Large intestine (tissue), 3 donors: Measurements from ENCODE around the gene KAT6B. TPM values are rescaled to one million over a fixed set of nuclear protein-coding genes. Genes with fewer than 3 reads are reported as not detected.

Experiments used
- DNase-seq, 2 donors: peaks; one replicate each; pipeline versions ENCODE4 v3.0.0 to v3.0.0-alpha.2; 2013
- H3K27ac ChIP-seq: one replicate; pipeline ENCODE4 v1.5.1; 2013; ENCODE audit warnings: low read length
- H3K27me3 ChIP-seq: 2 replicates; pipeline ENCODE4 v1.6.1; 2013; ENCODE audit warnings: low read length; ENCODE audit not compliant: control insufficient read depth, insufficient read depth
- H3K36me3 ChIP-seq: 2 replicates; pipeline ENCODE4 v1.6.1; 2013; ENCODE audit warnings: low read length; ENCODE audit not compliant: control insufficient read depth, insufficient read depth
- H3K4me1 ChIP-seq: one replicate; pipeline ENCODE4 v1.6.1; 2013; ENCODE audit warnings: low read length; ENCODE audit not compliant: control insufficient read depth, insufficient read depth
- H3K4me3 ChIP-seq: one replicate; pipeline ENCODE4 v1.5.1; 2013; ENCODE audit warnings: low read length
- H3K9me3 ChIP-seq: one replicate; pipeline ENCODE4 v1.6.1; 2013; ENCODE audit warnings: mild to moderate bottlenecking, low read depth, low read length, moderate library complexity; ENCODE audit not compliant: control insufficient read depth
- WGBS: methylation state at CpG from one replicate; pipeline ENCODE4 v1.1.5; 2013; ENCODE audit warnings: low lambda C conversion rate; ENCODE audit not compliant: insufficient coverage; 5-methylcytosine and 5-hydroxymethylcytosine counted together
- polyA plus RNA-seq: library from polyadenylated mRNA; unstranded; fragments of 120-200 nt; gene quantifications from one replicate; pipeline ENCODE4 v1.2.1, GENCODE V29; 2013

Gene KAT6B
- polyA plus RNA-seq, 1 donor = 16.4 TPM

- Histone ChIP-seq H3K4me3 (no peak overlapping the region), H3K4me1 (no peaks in the 10 kb centered on the region), H3K27me3 (no peaks in the 10 kb centered on the region), H3K36me3 (peaks cover 2% of the 10 kb centered on the region), H3K27ac (no peak overlapping the region), H3K9me3 (no peaks in the 10 kb centered on the region)
- WGBS = no CpG with 5 or more reads among the region's 3 CpGs
- no peak for DNase-seq
These were observed 9.6 kb downstream of the KAT6B start for GRCh38 chr10:74835963-74836362.

GRCh38 chr10:74836877-74837276, 10.5 kb downstream of the KAT6B start:
- Histone ChIP-seq H3K36me3 (peaks cover 2% of the 10 kb centered on the region), H3K27ac (no peak overlapping the region), H3K4me1 (no peaks in the 10 kb centered on the region), H3K4me3 (no peak overlapping the region), H3K9me3 (no peaks in the 10 kb centered on the region), H3K27me3 (no peaks in the 10 kb centered on the region)
- no peak for DNase-seq
- WGBS = 82% methylated on average over 2 of the region's 2 CpGs

GRCh38 chr10:74837743-74838142, 11.3 kb downstream of the KAT6B start:
- no peak for DNase-seq
- Histone ChIP-seq H3K36me3 (peaks cover 2% of the 10 kb centered on the region), H3K4me1 (no peaks in the 10 kb centered on the region), H3K27ac (no peak overlapping the region), H3K9me3 (no peaks in the 10 kb centered on the region), H3K27me3 (no peaks in the 10 kb centered on the region), H3K4me3 (no peak overlapping the region)
- no CpG with 5 or more reads among the region's 4 CpGs for WGBS

GRCh38 chr10:74839708-74840107, 13.3 kb downstream of the KAT6B start:
- Histone ChIP-seq H3K4me3 (no peak overlapping the region), H3K36me3 (peaks cover 10% of the 10 kb centered on the region), H3K27me3 (no peaks in the 10 kb centered on the region), H3K9me3 (no peaks in the 10 kb centered on the region), H3K4me1 (no peaks in the 10 kb centered on the region), H3K27ac (no peak overlapping the region)
- DNase-seq = no peak
- 64% methylated on average over 4 of the region's 4 CpGs for WGBS

GRCh38 chr10:74841265-74841973, 15.0 kb downstream of the KAT6B start:
- H3K36me3 ChIP-seq = peaks cover 11% of the 10 kb centered on the region
- no CpG with 5 or more reads among the region's 6 CpGs for WGBS
- H3K4me3 ChIP-seq = no peak overlapping the region
- H3K9me3 ChIP-seq = no peaks in the 10 kb centered on the region
- no peaks in the 10 kb centered on the region for H3K4me1 ChIP-seq
- DNase-seq = no peak
- H3K27me3 ChIP-seq = no peaks in the 10 kb centered on the region
- H3K27ac ChIP-seq = no peak overlapping the region

- WGBS = no CpG with 5 or more reads among the region's 1 CpG
- no peak overlapping the region for H3K4me3 ChIP-seq
- H3K27ac ChIP-seq = no peak overlapping the region
- H3K4me1 ChIP-seq = no peaks in the 10 kb centered on the region
- H3K27me3 ChIP-seq = no peaks in the 10 kb centered on the region
- no peaks in the 10 kb centered on the region for H3K9me3 ChIP-seq
- H3K36me3 ChIP-seq = peaks cover 11% of the 10 kb centered on the region
- no peak for DNase-seq
These were observed 16.0 kb downstream of the KAT6B start for GRCh38 chr10:74842301-74842954.

GRCh38 chr10:74846958-74847357, 20.6 kb downstream of the KAT6B start:
- no peak for DNase-seq
- WGBS = 100% methylated on average over 2 of the region's 2 CpGs
- no peaks in the 10 kb centered on the region for H3K4me1 ChIP-seq
- H3K36me3 ChIP-seq = peaks cover 13% of the 10 kb centered on the region
- H3K27ac ChIP-seq = no peak overlapping the region
- H3K9me3 ChIP-seq = no peaks in the 10 kb centered on the region
- H3K27me3 ChIP-seq = no peaks in the 10 kb centered on the region
- no peak overlapping the region for H3K4me3 ChIP-seq

GRCh38 chr10:74851831-74852230, 25.4 kb downstream of the KAT6B start:
- Histone ChIP-seq H3K9me3 (no peaks in the 10 kb centered on the region), H3K4me3 (no peak overlapping the region), H3K36me3 (peaks cover 2% of the 10 kb centered on the region), H3K4me1 (no peaks in the 10 kb centered on the region), H3K27me3 (no peaks in the 10 kb centered on the region), H3K27ac (no peak overlapping the region)
- no peak for DNase-seq

GRCh38 chr10:74852381-74852780, 26.0 kb downstream of the KAT6B start:
- no peak overlapping the region for H3K4me3 ChIP-seq
- no peak overlapping the region for H3K27ac ChIP-seq
- no peaks in the 10 kb centered on the region for H3K27me3 ChIP-seq
- peaks cover 2% of the 10 kb centered on the region for H3K36me3 ChIP-seq
- 90% methylated on average over 2 of the region's 2 CpGs for WGBS
- DNase-seq = no peak
- H3K9me3 ChIP-seq = no peaks in the 10 kb centered on the region
- H3K4me1 ChIP-seq = no peaks in the 10 kb centered on the region

- Histone ChIP-seq H3K36me3 (no peaks in the 10 kb centered on the region), H3K9me3 (no peaks in the 10 kb centered on the region), H3K27me3 (no peaks in the 10 kb centered on the region), H3K4me3 (no peak overlapping the region), H3K4me1 (no peaks in the 10 kb centered on the region), H3K27ac (no peak overlapping the region)
- WGBS = 74% methylated on average over 3 of the region's 4 CpGs
- no peak for DNase-seq
These were observed 28.2 kb downstream of the KAT6B start for GRCh38 chr10:74854610-74855009.

GRCh38 chr10:74855027-74855426, 28.6 kb downstream of the KAT6B start:
- Histone ChIP-seq H3K4me3 (no peak overlapping the region), H3K36me3 (no peaks in the 10 kb centered on the region), H3K9me3 (no peaks in the 10 kb centered on the region), H3K27ac (no peak overlapping the region), H3K4me1 (no peaks in the 10 kb centered on the region), H3K27me3 (no peaks in the 10 kb centered on the region)
- WGBS = no CpG with 5 or more reads among the region's 2 CpGs
- no peak for DNase-seq
